HG03520 (cell line): ENCODE measurements around the gene DACH2.

Source experiments
- ATAC-seq: cut with Tn5 transposase; IDR thresholded peaks from one replicate; pipeline ENCODE4 v1.9.1; 2021; ENCODE audit warnings: mild to moderate bottlenecking, moderate library complexity; ENCODE audit not compliant: unreplicated experiment

The DACH2 gene

GRCh38 chrX:86295293-86295692 lies 147.0 kb downstream of the DACH2 start:
- ATAC-seq: no peak

GRCh38 chrX:86322913-86323312 lies 174.7 kb downstream of the DACH2 start:
- ATAC-seq: no peak

GRCh38 chrX:86329174-86329573 lies 180.9 kb downstream of the DACH2 start:
- ATAC-seq: no peak

GRCh38 chrX:86348669-86349068 lies 200.4 kb downstream of the DACH2 start:
- no peak for ATAC-seq

GRCh38 chrX:86349115-86349514 lies 200.9 kb downstream of the DACH2 start:
- ATAC-seq: no peak

GRCh38 chrX:86369847-86370630 lies 221.8 kb downstream of the DACH2 start:
- no peak for ATAC-seq

- no peak for ATAC-seq
Measured at GRCh38 chrX:86370927-86371326, 222.7 kb downstream of the DACH2 start.

GRCh38 chrX:86379209-86379608 lies 231.0 kb downstream of the DACH2 start:
- no peak for ATAC-seq

GRCh38 chrX:86383681-86384540 lies 235.7 kb downstream of the DACH2 start:
- no peak for ATAC-seq

GRCh38 chrX:86407371-86407770 lies 259.1 kb downstream of the DACH2 start:
- no peak for ATAC-seq

- no peak for ATAC-seq
Measured at GRCh38 chrX:86421771-86422170, 273.5 kb downstream of the DACH2 start.

GRCh38 chrX:86436116-86436515 lies 287.9 kb downstream of the DACH2 start:
- no peak for ATAC-seq

- ATAC-seq: no peak
Measured at GRCh38 chrX:86455495-86455894, 307.2 kb downstream of the DACH2 start.

GRCh38 chrX:86460760-86461159 lies 312.5 kb downstream of the DACH2 start:
- ATAC-seq: no peak

- no peak for ATAC-seq
Measured at GRCh38 chrX:86504297-86504696, 356.0 kb downstream of the DACH2 start.

- ATAC-seq: no peak
Measured at GRCh38 chrX:86507331-86507730, 359.1 kb downstream of the DACH2 start.

GRCh38 chrX:86579777-86580176 lies 431.5 kb downstream of the DACH2 start:
- ATAC-seq: no peak

- ATAC-seq: peak; percentile 73
Measured at GRCh38 chrX:86604607-86605006, 456.4 kb downstream of the DACH2 start.

- no peak for ATAC-seq
Measured at GRCh38 chrX:86696951-86697350, 548.7 kb downstream of the DACH2 start.

- no peak for ATAC-seq
Measured at GRCh38 chrX:86711531-86712180, 563.4 kb downstream of the DACH2 start.

- no peak for ATAC-seq
Measured at GRCh38 chrX:86714441-86714840, 566.2 kb downstream of the DACH2 start.

- no peak for ATAC-seq
Measured at GRCh38 chrX:86724277-86724676, 576.0 kb downstream of the DACH2 start.
